Gastroesophageal sphincter (tissue), 2 donors: ENCODE data around the gene NUP98.

Experiments
- POLR2A ChIP-seq, 2 donors: fragments of 450-650 bp; IDR thresholded peaks; one replicate each; pipeline ENCODE4 v1.6.1; 2017; ENCODE audit warnings: antibody characterized with exemption in 2 of 2, mild to moderate bottlenecking in 2 of 2, moderate library complexity in 1 of 2
- POLR2AphosphoS5 ChIP-seq: sonication (generic); formaldehyde crosslinking; IDR thresholded peaks from one replicate; pipeline ENCODE4 v1.6.1; 2017; ENCODE audit warnings: antibody characterized with exemption

DNA sequence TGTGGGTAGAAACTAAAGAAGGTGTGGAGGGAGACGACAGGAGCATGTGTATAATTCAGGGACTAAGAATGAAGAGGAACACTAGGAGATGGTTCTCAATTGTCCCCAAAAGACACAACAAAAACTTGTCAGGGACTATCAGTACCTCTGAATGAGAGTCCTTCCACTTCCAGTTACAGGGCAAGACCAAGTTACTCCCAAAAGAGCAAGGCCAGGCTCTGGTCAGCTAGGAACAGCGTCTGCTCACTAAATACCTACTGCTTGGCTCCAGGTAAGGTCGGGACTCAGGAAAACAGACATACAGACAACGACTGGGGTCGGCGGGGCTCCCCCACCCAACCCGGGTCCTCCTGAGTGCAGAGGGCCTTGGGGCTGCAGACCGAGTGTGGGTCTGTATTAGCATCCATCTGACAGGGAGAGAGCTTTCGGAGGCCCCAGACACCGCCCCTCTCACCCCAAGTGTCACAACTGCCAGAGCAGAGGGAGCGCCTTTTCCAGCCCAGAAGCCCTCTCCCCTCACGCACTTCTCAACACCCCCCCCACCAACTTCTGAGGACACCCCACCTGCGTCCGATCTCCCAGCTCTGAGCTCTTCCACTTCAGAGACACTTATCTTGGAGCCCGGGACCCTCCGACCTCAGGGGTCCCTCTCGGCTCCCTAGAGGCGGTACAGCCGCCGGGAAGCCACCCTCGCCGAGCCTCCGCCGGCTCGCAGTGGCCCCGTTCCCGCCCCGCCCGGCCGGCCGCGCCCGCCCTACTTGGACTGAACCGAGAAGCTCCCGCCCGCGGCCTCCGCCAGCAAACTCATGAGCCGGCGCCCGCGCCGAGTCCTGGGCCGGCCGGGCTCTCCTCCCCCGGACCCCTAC, 42.9 kb upstream of the NUP98 start:
- no peak for TF ChIP-seq POLR2A (IDR thresholded peaks at IDR 0.05)
- no peak for TF ChIP-seq POLR2AphosphoS5
